HG02678 (cell line): Measurements from ENCODE around the gene SUSD3.
A peak's percentile ranks its signal among the peaks of the same experiment; 100 is the strongest.

Source experiments
- ATAC-seq: cut with Tn5 transposase; IDR thresholded peaks from one replicate; pipeline ENCODE4 v1.9.1; 2021; ENCODE audit warnings: mild to moderate bottlenecking, moderate library complexity; ENCODE audit not compliant: unreplicated experiment

SUSD3 gene

GRCh38 chr9:93051680-93052089 is 6.8 kb upstream of the SUSD3 start:
- ATAC-seq: no peak

GRCh38 chr9:93052791-93053540 is 5.5 kb upstream of the SUSD3 start:
- ATAC-seq: no peak

DNA sequence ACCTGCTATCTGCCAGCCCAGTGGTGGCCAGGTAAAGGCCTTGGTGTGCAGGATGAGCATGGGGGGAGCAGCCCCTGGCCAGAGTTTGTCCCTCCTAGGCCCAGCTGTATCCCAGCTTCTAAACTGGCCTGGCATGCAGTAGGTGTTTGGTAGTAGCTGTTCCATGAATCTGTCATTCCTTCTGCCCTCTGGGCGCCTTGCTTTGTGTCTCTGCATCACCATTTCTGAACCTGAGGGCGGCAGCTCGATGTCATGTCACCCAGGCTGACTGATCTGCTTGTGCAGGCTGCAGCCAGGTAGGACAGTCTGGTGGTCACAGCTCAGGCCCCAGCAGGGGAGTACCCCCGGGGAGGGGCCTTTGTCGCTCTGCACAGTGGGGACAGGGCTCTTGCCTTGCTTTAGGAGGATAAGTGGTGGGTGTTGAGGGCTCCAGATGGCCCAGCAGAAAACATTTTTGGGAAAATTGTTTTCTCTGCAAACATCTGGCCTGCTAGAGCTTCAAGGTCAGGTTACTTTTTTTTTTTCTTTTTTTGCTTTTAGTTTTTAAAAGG is 4.6 kb upstream of the SUSD3 start:
- ATAC-seq: no peak

GRCh38 chr9:93054758-93055704 is 3.5 kb upstream of the SUSD3 start:
- ATAC-seq: no peak

DNA sequence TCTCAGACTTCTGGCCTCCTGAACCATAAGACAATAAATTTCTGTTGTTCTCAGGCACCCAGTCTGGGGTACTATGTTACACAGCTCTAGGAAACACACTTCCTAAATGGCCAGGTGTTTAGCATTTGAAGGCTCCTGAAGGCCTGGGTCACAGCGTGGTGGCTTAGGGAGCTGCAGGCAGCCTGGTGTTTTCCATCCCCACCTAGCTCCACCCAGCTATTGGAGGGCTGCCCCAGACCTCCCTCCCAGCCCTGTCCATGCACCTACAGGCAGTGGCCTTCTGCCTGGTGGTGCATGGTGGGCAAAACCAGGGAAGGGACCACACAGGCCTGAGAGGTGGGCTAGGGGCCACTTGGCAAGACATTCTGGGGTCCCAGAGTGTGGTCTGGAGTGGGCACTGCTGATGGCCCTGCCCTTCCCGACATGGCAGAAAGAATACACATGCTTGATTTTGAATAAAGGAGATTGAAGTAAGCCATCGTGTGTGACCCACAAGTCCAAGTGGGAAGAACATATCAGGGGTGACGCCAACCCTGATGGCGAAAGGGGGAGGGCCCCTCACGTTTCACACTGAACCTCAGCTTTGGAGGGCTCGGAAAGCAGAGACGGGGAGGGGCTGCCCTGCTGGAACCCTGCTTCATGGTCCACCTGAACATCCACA is 1.3 kb upstream of the SUSD3 start:
- no peak for ATAC-seq

DNA sequence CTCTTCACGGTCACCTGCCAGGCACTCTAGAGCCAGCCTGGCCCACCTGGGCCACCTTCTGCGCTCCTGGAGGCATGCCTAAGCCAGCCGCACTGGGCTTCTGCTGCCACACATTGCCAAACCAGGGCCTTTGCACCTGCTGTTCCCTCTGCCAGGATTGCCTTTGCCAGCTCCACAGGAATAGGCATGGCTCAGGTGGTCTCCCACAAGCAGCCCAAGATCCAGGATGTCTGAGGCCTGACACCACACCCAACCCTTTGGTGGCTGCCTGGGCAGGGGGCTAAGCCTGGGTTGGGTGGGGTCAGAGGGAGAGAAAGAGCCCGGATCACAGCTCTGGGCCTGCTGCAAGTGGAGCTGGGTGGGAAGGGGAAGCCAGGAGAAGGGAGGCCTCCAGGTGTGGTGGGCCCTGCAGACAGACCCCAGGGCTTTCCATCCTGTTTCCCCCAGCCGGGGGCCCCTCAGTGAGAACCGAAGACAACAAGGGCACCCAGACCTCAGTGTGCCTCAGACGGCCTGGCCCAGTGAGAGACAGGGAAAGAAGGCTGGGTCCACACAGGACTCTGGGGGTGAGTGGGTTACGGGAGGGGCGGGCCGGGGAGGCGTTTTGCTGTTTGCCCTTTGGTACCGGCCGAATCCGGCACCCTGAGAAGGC is 672 bp upstream of the SUSD3 start:
- peak; percentile 7 for ATAC-seq

DNA sequence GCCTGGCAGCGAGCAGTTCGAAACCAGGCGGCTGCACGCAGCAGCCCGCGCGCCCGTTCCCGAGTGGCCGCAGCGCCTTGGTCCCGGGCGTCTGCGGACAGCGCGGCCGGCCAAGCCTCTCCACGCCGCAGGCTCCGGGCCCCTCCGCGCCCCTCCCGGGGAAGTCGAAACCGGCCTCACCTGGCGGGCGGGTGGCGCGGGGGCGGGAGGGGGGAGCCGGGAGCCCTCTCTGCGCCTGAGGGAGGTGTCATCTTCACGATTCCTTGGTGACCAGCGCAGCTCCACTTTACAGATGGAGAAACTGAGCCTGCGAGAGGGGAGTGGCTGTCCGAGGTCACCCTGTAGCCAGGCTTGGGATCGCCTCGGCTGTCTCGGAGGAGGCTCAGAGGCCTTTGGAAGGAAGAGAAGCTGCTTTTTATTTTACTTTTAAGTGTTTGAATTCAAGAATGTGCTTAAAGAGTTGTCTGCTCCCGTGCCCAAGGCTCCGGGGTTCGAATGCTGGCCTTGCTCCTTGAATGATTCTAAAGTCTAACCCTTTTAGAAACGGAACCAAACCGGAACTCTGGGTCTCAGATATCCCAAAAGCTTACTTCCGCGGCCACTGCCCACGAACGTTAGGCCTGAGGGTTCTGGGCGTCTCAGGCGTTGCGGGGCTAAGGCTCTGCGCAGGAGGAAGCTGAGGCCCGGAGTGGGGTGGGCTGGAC is 662 bp downstream of the SUSD3 start:
- peak; percentile 17 for ATAC-seq

DNA sequence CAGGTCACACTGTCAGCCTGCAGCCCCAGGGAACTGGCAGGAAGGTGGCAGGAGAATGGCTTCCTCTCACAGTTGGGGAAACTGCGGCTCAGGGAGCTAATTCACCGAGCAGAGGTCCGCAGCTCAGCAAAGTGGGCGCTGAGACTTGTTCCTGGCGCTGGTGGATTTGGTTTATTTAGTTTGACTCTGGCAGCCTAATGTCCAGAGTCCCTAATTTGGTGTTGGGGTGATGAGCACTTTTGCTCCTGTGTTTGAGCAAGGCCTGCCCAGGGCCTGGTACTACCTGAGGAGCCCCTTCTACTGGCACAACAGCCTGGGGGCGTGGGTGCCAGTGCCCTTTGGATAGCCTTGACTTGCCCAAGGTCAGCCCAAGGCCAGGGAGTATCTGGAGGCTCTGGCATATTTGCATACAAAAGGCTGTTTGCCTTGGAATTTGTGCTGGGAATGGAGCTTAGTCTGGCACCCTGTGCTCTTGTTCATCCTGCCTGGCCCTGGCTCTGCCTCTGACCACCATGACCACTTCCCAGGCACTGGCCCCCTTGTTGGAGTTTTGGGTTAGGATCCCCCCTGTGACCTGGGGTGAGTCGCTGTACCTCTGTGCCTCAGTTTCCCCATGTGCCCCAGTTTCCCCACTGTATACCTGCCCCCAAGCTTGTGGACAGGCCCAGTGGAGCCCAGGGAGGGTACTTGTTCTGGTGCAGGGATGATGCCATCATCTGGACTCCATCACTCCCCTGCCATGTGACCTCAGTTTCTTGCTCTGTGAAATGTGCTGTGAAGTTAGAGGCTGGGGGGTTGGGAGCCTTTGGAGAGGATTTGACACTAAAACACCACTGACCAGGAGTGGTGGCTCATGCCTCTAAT is 1.4 kb downstream of the SUSD3 start:
- ATAC-seq: no peak

- ATAC-seq: no peak
Observed at GRCh38 chr9:93060746-93061259, 2.3 kb downstream of the SUSD3 start.

DNA sequence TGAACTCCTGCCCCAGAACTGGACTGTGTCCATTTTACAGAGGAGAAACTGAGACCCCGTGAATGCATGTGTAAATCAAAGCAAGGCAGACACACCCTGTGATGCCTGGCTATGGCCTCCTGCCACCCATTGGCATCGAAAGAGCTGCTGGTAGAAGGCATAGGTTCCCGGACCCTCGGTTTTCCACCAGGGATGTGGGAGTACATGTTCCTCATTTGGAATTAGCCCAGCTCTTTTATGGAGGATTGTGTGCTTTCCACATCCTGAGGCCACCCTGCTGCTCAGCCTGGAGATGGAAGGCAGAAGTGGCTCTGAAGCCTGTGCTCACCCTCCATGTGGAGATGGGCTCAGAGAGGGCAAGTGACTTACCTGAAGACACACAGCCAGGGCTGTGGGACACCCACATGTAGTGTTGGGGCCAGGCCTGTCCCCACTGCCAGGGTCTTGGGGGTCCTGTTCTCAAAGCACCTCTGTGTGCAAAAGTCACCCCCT is 2.8 kb downstream of the SUSD3 start:
- ATAC-seq: no peak

- peak; percentile 45 for ATAC-seq
Observed at GRCh38 chr9:93061791-93062763, 3.6 kb downstream of the SUSD3 start.

GRCh38 chr9:93064392-93065134 is 6.1 kb downstream of the SUSD3 start:
- peak; percentile 86 for ATAC-seq

DNA sequence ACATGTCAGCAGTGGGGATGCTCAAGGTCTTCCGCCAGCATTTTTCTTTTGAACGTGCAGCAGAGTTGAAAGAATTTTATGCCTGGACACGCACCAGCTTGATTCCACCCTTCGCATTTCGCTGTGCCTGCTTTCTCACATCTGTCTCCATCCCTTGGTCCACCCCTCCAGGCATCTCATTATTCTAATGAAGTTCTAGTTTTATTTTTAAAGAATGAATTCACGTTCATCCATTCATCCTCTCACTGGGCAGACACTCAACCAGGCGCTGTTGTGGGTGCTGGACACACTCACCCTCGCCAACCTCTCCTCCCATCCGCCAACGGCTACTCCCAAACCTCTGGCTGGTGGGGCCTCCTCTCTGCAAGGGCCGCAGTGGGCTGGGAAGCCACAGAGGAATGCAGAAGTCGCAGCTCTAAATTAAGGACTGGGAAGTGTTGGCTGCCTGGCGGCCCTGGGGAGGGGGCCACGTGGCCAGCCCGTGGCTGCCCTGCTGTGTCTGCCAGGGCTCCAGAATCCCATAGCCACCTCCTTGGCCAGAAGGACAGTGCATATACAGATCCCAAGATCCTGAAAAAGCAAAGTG is 6.7 kb downstream of the SUSD3 start:
- ATAC-seq: no peak

DNA sequence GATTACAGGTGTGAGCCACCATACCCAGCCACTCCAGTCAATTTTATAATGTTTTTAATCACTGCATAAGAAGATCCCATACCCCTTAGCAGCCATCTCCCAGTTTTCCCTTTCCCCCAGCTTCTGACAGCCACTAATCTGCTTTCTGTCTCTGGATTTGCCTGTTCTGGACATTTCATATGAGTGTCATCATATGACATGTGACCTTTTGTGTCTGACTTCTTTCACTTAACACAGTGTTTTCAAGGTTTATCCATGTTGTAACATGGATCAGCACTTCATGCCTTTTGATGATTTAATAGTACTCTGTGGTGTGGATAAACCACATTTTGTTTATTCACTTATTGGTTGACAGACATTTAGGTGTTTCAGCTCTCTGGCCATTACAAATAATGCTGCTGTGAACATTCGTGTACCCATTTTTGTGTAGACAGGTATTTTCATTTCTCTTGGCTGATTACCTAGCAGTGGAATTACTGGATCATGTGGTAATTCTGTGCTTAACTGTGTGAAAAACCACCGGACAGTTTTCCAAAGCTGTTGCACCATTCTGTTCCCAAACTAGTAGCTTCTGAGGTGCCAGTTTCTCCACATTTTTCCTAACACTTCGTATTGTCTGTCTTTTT is 8.6 kb downstream of the SUSD3 start:
- no peak for ATAC-seq

GRCh38 chr9:93068956-93069355 is 10.5 kb downstream of the SUSD3 start:
- ATAC-seq: no peak

DNA sequence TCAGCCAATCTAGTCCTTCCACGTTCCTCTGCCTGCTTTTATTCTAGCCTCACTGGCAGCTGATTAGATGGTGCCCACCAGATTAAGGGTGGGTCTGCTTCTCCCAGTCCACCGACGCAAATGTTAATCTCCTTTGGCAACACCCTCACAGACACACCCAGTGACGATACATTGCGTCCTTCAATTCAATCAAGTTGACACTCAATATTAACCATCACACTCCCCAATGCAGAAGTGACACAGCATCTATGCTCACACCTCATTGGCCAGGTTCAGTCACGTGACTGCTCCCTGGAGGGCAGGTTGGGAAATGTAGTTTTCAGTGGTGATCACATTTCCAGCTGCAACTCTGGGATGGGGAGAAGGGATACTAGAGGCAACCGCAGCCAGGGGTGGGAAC is 13.0 kb downstream of the SUSD3 start:
- no peak for ATAC-seq
